ENCODE measurements around the gene ACOT7. TPM values are rescaled to one million over a fixed set of nuclear protein-coding genes. Genes with fewer than 3 reads are reported as not detected.

Gene ACOT7
- total and polyA plus RNA-seq, 2 of the 13 experiments (the other 11 are each of a cell fraction or from before 2014, with no cell fraction given), result 33.0 to 55.8 TPM

- no peak within 1 kb of the TSS for H2AFZ ChIP-seq (ENCODE audit: low read length)
- H3K36me3 ChIP-seq (replicated peaks in 1 of 2; ENCODE audit: control insufficient read depth in 1 of 2, insufficient read depth in 2 of 2, low read length in 2 of 2), result no peaks in the 10 kb centered on the region
- peak within 1 kb of the TSS; percentile 53 for H3K4me2 ChIP-seq (ENCODE audit: low read depth, low read length)
- WGBS (ENCODE audit: low lambda C conversion rate), result no CpG with 5 or more reads among the region's 99 CpGs
- FAIRE-seq (no peak), DNase-seq (ENCODE audit: low spot score) (no peak), ATAC-seq (peak; percentile 24)
- ChIA-PET POLR2A (no interaction called here), CTCF (ENCODE audit: low intra/inter-chr PET ratio, low total read pairs) (no interaction called here)
- BruUV-seq (replicated peaks), result no TSS peak
- in situ Hi-C loops (cut with HindIII; ENCODE audit: extremely low pct_ligation_motif_present, low pct_unique_long_range_greater_than_20kb) (no loop called here), intact Hi-C loops (cut with micrococcal nuclease; ENCODE audit: unreplicated experiment) (no loop called here)
- peak within 1 kb of the TSS in 1 of 3 experiments; percentile 46; a peak in 1 of 6 replicates for H3K4me3 ChIP-seq (replicated peaks in 1 of 3; ENCODE audit: insufficient read depth in 1 of 3, low read depth in 2 of 3, low read length in 3 of 3)
- H3K9ac ChIP-seq (ENCODE audit: insufficient read depth, low read depth, low read length), result no peak within 1 kb of the TSS
- H3K27ac ChIP-seq (ENCODE audit: extremely low read length, insufficient read depth, low read length), result no peak within 1 kb of the TSS
- peaks cover 39 to 80% of the 10 kb centered on the region in 2 experiments for H3K27me3 ChIP-seq (ENCODE audit: control insufficient read depth in 1 of 2, insufficient read depth in 2 of 2, low read length in 2 of 2)
- no peaks in the 10 kb centered on the region for H3K9me3 ChIP-seq (ENCODE audit: low read length)
- no peaks in the 10 kb centered on the region for H3K79me2 ChIP-seq (ENCODE audit: insufficient read depth, low read length)
- peaks cover 42% of the 10 kb centered on the region for H3K4me1 ChIP-seq (ENCODE audit: insufficient read depth, low read length)
- H4K20me1 ChIP-seq (ENCODE audit: insufficient read depth, low read length), result no peaks in the 10 kb centered on the region; the same call in 1 of the 2 replicates
- TF ChIP-seq ZBTB7A (CRISPR knock-in tag; IDR thresholded peaks at IDR 0.05) (no peak), PTBP1 (IDR thresholded peaks at IDR 0.05; ENCODE audit: low read depth, low read length, poor library complexity, severe bottlenecking) (no peak), ZFYVE20 (CRISPR knock-in tag; IDR thresholded peaks at IDR 0.05; ENCODE audit: borderline replicate concordance, low read depth) (no peak), ZFY (CRISPR knock-in tag; IDR thresholded peaks at IDR 0.05) (peak; percentile 29; the same call in 1 of the 2 replicates), AGO2 (optimal IDR thresholded peaks at IDR 0.05; ENCODE audit: low read depth, low read length) (no peak), HOXA3 (CRISPR knock-in tag; IDR thresholded peaks at IDR 0.05) (peak; percentile 24; the same call in 1 of the 2 replicates), ELF1 (CRISPR knock-in tag; IDR thresholded peaks at IDR 0.05) (no peak), PITX1 (CRISPR knock-in tag; IDR thresholded peaks at IDR 0.05) (no peak), HDAC2 (CRISPR knock-in tag; IDR thresholded peaks at IDR 0.05) (no peak), ZFP1 (CRISPR knock-in tag; IDR thresholded peaks at IDR 0.05) (no peak), ZNF563 (CRISPR knock-in tag; IDR thresholded peaks at IDR 0.05) (0 out of 2 replicates have a peak, but pooled peaks have one; percentile 9), SKI (IDR thresholded peaks at IDR 0.05; ENCODE audit: partially characterized antibody) (no peak), MTA1 (CRISPR knock-in tag; IDR thresholded peaks at IDR 0.05; ENCODE audit: borderline replicate concordance) (0 out of 2 replicates have a peak, but pooled peaks have one; percentile 27), SRF (IDR thresholded peaks at IDR 0.05; ENCODE audit: low read depth, low read length) (no peak), NFE2L2 (IDR thresholded peaks at IDR 0.05; ENCODE audit: low read length) (no peak), ZNF777 (CRISPR knock-in tag; IDR thresholded peaks at IDR 0.05) (peak; percentile 99), ATF6 (CRISPR knock-in tag; conservative IDR thresholded peaks at IDR 0.05) (no peak), MXD1 (CRISPR knock-in tag; IDR thresholded peaks at IDR 0.05) (peak; percentile 20; the same call in 1 of the 2 replicates), TGIF2 (CRISPR knock-in tag; IDR thresholded peaks at IDR 0.05) (no peak), ZNF567 (CRISPR knock-in tag; IDR thresholded peaks at IDR 0.05; ENCODE audit: borderline replicate concordance) (no peak), HMGXB4 (CRISPR knock-in tag; IDR thresholded peaks at IDR 0.05; ENCODE audit: borderline replicate concordance in 1 of 2, low read depth in 1 of 2) (no peak)
Measured at GRCh38 chr1:6424619-6425593, 31.3 kb upstream of the ACOT7 start, which contains the start of gene ESPN. ESPN (plus strand) TSS chr1:6424776; CDS start chr1:6424956, 180 bp downstream.

Measured in HepG2 (cell line).